HepG2 (cell line): Measurements from ENCODE around the gene ITGB2. TPM values are rescaled to one million over a fixed set of nuclear protein-coding genes. Genes with fewer than 3 reads are reported as not detected.
A peak's percentile ranks its signal among the peaks of the same experiment; 100 is the strongest.
"Not testable (repeated sequence)": the region's sequence is repeated elsewhere in the genome, so short reads cannot be mapped to it uniquely, and the experiment has no call there.

ENCODE experiments used
- ATAC-seq: fragments of 200-7000 bp; cut with Tn5 transposase; 3 replicates; pipeline ENCODE4 v1.9.1; 2020; ENCODE audit warnings: mild to moderate bottlenecking, moderate library complexity
- BruUV-seq: library from RNA; stranded (reverse); fragments of 400-500 nt; replicated peaks from 2 replicates; lab custom pipeline; 2021; lab: Mats Ljungman, UMichigan
- CTCF ChIA-PET: fragments of 300-600 bp; formaldehyde crosslinking; extraction: SDS; loops from one replicate; lab custom pipeline; 2021; ENCODE audit warnings: low total read pairs, inconsistent platforms, low intra/inter-chr PET ratio; lab: Yijun Ruan, JAX
- POLR2A ChIA-PET: fragments of 350-600 bp; sonication (Branson Sonifier 250); formaldehyde crosslinking; loops from one replicate; lab custom pipeline; 2020; ENCODE audit warnings: antibody characterized with exemption, inconsistent platforms; lab: Yijun Ruan, JAX
- DNase-seq: peaks from one replicate; pipeline ENCODE4 v3.0.0-alpha.2; 2015; ENCODE audit warnings: low spot score
- FAIRE-seq: peaks from 3 replicates; lab custom pipeline; 2011; peaks lifted over from hg19 to GRCh38; lab: Jason Lieb, UNC
- H2AFZ ChIP-seq: one replicate; pipeline ENCODE4 v1.6.1; 2011; ENCODE audit warnings: low read length, inconsistent platforms
- H3K27ac ChIP-seq: fragments of 300-600 bp; 3 replicates; pipeline ENCODE4 v1.8.0; 2011; ENCODE audit warnings: mixed run types, mild to moderate bottlenecking, mixed read lengths, low read length, inconsistent platforms; ENCODE audit not compliant: insufficient read depth; ENCODE audit errors: extremely low read length
- H3K27me3 ChIP-seq, 2 experiments: fragments of 200-600 bp in 1 of 2; 2 replicates in 1 of 2; 3 replicates in 1 of 2; pipeline versions ENCODE4 v1.6.0 to v1.8.0; 2011; ENCODE audit warnings: low read length in 2 of 2, mild to moderate bottlenecking in 2 of 2, moderate library complexity in 2 of 2, inconsistent platforms in 1 of 2; ENCODE audit not compliant: insufficient read depth in 2 of 2, control insufficient read depth in 1 of 2
- H3K36me3 ChIP-seq, 2 experiments: fragments of 200-600 bp in 1 of 2; replicated peaks in 1 of 2; 2 replicates in 1 of 2; 3 replicates in 1 of 2; pipeline versions ENCODE4 v1.5.1 to v1.8.0; 2011; ENCODE audit warnings: low read length in 2 of 2, inconsistent platforms in 1 of 2; ENCODE audit not compliant: insufficient read depth in 2 of 2, control insufficient read depth in 1 of 2
- H3K4me1 ChIP-seq: 2 replicates; pipeline ENCODE4 v1.5.1; 2012; ENCODE audit warnings: low read length, inconsistent platforms; ENCODE audit not compliant: insufficient read depth
- H3K4me2 ChIP-seq: 2 replicates; pipeline ENCODE4 v1.6.0; 2011; ENCODE audit warnings: low read depth, low read length, inconsistent platforms
- H3K4me3 ChIP-seq, 3 experiments: fragments of 200-600 bp in 1 of 3; sonication (generic), shearing (Covaris generic) in 1 of 3; replicated peaks in 1 of 3; 2 replicates each; pipeline ENCODE4 v1.5.1; 2011 to 2016; ENCODE audit warnings: low read length in 3 of 3, inconsistent platforms in 2 of 3, low read depth in 2 of 3, mild to moderate bottlenecking in 2 of 3, control low read depth in 1 of 3, mixed read lengths in 1 of 3; ENCODE audit not compliant: insufficient read depth in 1 of 3
- H3K79me2 ChIP-seq: one replicate; pipeline ENCODE4 v1.6.1; 2011; ENCODE audit warnings: low read length, inconsistent platforms; ENCODE audit not compliant: insufficient read depth
- H3K9ac ChIP-seq: 2 replicates; pipeline ENCODE4 v1.6.0; 2011; ENCODE audit warnings: mild to moderate bottlenecking, low read depth, low read length, inconsistent platforms; ENCODE audit not compliant: insufficient read depth
- H3K9me3 ChIP-seq: 2 replicates; pipeline ENCODE4 v1.5.1; 2012; ENCODE audit warnings: mild to moderate bottlenecking, low read length
- H4K20me1 ChIP-seq: 2 replicates; pipeline ENCODE4 v1.6.0; 2011; ENCODE audit warnings: inconsistent platforms, mild to moderate bottlenecking, low read length, moderate library complexity; ENCODE audit not compliant: insufficient read depth
- TMF1 ChIP-seq: sonication (generic); formaldehyde crosslinking; IDR thresholded peaks from 2 replicates; pipeline ENCODE4 v1.8.1; 2022; ENCODE audit warnings: low read depth, missing genetic modification reagents
- WGBS: methylation state at CpG from one replicate; pipeline ENCODE4 v1.1.6; 2017; ENCODE audit warnings: low lambda C conversion rate; 5-methylcytosine and 5-hydroxymethylcytosine counted together
- in situ Hi-C: cut with HindIII; loops from 2 replicates; pipeline ENCODE4 v1.10.0; 2017; ENCODE audit warnings: low pct_unique_long_range_greater_than_20kb; ENCODE audit not compliant: extremely low pct_ligation_motif_present
- intact Hi-C: fragments of 100-400 bp; cut with micrococcal nuclease; formaldehyde crosslinking; loops from one replicate; pipeline ENCODE4 v1.10.0; 2022; ENCODE audit not compliant: unreplicated experiment
- polyA plus RNA-seq, 8 experiments: library from polyadenylated mRNA; depleted of rRNA in 3 of 8; stranded (reverse) in 7 of 8; unstranded in 1 of 8; fragments of >200 nt; fragmentation: Illumina TruSeq in 4 of 8; extraction: Trizol in 4 of 8; gene quantifications; 2 replicates each; pipeline versions ENCODE4 v1.2.1 to v1.2.3, GENCODE V29; 2011 to 2016; ENCODE audit warnings: low read depth in 4 of 8, missing spikeins in 1 of 8, mixed read lengths in 1 of 8; ENCODE audit not compliant: insufficient read depth in 1 of 8
- total RNA-seq, 5 experiments: library from RNA; depleted of rRNA; stranded (reverse); fragments of >200 nt; fragmentation: Illumina TruSeq; extraction: Trizol; gene quantifications; 2 replicates each; pipeline ENCODE4 v1.2.3, GENCODE V29; 2016; ENCODE audit warnings: low read depth in 1 of 5
- TF ChIP-seq, protein P1 (sequence below), 2 experiments: sonication (generic) in 1 of 2; formaldehyde crosslinking in 1 of 2; IDR thresholded peaks; 2 replicates each; pipeline versions ENCODE4 v1.4.0 to v1.6.1; 2018 to 2020; ENCODE audit warnings: missing genetic modification reagents in 2 of 2, borderline replicate concordance in 1 of 2, low read depth in 1 of 2, mild to moderate bottlenecking in 1 of 2, missing biosample characterization in 1 of 2
- TF ChIP-seq, protein P2 (sequence below): sonication (generic); formaldehyde crosslinking; IDR thresholded peaks from 2 replicates; pipeline ENCODE4 v1.5.1; 2020; ENCODE audit warnings: mild to moderate bottlenecking, missing genetic modification reagents, borderline replicate concordance
- TF ChIP-seq, protein P3 (sequence below): sonication (generic); formaldehyde crosslinking; IDR thresholded peaks from 2 replicates; pipeline ENCODE4 v1.4.0; 2020; ENCODE audit warnings: missing genetic modification reagents

The ITGB2 gene
- total and polyA plus RNA-seq, 2 of the 13 experiments (the other 11 are each of a cell fraction or from before 2014, with no cell fraction given) = 4.2 to 18.0 TPM

DNA sequence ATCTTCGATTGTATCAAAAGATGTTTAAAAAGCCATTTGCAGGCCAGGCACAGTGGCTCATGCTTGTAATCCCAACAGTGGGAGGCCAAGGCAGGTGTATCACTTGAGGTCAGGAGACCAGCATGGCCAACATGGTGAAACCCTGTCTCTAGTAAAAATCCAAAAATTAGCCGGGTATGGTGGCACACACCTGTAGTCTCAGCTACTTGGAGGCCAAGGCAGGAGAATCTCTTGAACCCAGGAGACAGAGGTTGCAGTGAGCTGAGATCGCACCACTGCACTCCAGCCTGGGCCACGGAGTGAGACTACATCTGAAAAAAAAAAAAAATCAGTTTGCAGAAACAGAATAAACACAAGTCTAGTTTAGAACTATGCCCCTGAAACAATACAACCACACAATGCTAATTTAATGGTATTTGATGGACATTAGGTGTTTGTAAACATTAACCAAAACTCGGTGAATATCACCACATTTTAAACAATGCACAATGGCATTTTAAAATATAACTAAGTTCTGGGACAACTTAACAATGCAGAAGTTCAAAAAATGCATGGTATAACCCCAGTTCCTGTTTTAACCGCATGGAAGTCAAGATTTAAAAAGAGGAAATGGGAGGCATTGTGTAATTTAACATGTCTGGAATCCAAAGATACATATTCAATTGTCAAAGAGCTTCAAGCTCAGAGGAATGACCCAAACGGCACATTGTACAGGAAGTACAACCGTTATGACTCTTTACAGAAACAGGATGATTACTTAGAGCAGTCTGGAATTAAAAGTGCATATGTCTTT is 40.1 kb downstream of the ITGB2 start (continued):
- TF ChIP-seq, protein P1, sequence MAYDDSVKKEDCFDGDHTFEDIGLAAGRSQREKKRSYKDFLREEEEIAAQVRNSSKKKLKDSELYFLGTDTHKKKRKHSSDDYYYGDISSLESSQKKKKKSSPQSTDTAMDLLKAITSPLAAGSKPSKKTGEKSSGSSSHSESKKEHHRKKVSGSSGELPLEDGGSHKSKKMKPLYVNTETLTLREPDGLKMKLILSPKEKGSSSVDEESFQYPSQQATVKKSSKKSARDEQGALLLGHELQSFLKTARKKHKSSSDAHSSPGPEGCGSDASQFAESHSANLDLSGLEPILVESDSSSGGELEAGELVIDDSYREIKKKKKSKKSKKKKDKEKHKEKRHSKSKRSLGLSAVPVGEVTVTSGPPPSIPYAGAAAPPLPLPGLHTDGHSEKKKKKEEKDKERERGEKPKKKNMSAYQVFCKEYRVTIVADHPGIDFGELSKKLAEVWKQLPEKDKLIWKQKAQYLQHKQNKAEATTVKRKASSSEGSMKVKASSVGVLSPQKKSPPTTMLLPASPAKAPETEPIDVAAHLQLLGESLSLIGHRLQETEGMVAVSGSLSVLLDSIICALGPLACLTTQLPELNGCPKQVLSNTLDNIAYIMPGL (CRISPR knock-in tag; IDR thresholded peaks at IDR 0.05; ENCODE audit: borderline replicate concordance in 1 of 2, low read depth in 1 of 2) = no peak
- TF ChIP-seq TMF1 (CRISPR knock-in tag) = no peak

DNA sequence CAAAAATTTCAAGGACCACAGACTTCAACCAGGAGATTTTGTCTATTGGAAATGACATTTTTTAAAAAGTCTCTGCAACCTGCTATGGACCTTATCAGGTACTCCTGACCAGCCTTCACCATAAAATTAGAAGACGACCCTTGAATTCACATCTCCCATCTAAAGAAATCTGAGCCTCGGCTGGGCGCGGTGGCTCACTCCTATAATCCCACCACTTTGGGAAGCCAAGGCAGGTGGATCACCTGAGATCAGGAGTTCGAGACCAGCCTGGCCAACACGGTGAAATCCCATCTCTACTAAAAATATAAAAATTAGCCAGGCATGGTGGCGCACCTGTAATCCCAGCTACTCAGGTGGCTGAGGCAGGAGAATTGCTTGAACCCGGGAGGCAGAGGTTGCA is 41.5 kb downstream of the ITGB2 start:
- H4K20me1 ChIP-seq, FAIRE-seq, H3K27me3 ChIP-seq, BruUV-seq, DNase-seq, ATAC-seq, H2AFZ ChIP-seq, H3K9me3 ChIP-seq, intact Hi-C loops, H3K36me3 ChIP-seq, in situ Hi-C loops, CTCF ChIA-PET, H3K79me2 ChIP-seq: not testable (repeated sequence)
- H3K4me2 ChIP-seq = peak overlapping the region; percentile 67
- peak overlapping the region; percentile 79; the same call in 1 of the 2 replicates for H3K9ac ChIP-seq
- peak overlapping the region in 1 of 3 experiments; percentile 48; a peak in 1 of 6 replicates for H3K4me3 ChIP-seq
- TF ChIP-seq, protein P2, sequence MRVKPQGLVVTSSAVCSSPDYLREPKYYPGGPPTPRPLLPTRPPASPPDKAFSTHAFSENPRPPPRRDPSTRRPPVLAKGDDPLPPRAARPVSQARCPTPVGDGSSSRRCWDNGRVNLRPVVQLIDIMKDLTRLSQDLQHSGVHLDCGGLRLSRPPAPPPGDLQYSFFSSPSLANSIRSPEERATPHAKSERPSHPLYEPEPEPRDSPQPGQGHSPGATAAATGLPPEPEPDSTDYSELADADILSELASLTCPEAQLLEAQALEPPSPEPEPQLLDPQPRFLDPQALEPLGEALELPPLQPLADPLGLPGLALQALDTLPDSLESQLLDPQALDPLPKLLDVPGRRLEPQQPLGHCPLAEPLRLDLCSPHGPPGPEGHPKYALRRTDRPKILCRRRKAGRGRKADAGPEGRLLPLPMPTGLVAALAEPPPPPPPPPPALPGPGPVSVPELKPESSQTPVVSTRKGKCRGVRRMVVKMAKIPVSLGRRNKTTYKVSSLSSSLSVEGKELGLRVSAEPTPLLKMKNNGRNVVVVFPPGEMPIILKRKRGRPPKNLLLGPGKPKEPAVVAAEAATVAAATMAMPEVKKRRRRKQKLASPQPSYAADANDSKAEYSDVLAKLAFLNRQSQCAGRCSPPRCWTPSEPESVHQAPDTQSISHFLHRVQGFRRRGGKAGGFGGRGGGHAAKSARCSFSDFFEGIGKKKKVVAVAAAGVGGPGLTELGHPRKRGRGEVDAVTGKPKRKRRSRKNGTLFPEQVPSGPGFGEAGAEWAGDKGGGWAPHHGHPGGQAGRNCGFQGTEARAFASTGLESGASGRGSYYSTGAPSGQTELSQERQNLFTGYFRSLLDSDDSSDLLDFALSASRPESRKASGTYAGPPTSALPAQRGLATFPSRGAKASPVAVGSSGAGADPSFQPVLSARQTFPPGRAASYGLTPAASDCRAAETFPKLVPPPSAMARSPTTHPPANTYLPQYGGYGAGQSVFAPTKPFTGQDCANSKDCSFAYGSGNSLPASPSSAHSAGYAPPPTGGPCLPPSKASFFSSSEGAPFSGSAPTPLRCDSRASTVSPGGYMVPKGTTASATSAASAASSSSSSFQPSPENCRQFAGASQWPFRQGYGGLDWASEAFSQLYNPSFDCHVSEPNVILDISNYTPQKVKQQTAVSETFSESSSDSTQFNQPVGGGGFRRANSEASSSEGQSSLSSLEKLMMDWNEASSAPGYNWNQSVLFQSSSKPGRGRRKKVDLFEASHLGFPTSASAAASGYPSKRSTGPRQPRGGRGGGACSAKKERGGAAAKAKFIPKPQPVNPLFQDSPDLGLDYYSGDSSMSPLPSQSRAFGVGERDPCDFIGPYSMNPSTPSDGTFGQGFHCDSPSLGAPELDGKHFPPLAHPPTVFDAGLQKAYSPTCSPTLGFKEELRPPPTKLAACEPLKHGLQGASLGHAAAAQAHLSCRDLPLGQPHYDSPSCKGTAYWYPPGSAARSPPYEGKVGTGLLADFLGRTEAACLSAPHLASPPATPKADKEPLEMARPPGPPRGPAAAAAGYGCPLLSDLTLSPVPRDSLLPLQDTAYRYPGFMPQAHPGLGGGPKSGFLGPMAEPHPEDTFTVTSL (CRISPR knock-in tag) = 0 out of 2 replicates have a peak, but pooled peaks have one; percentile 39
- TF ChIP-seq, protein P3, sequence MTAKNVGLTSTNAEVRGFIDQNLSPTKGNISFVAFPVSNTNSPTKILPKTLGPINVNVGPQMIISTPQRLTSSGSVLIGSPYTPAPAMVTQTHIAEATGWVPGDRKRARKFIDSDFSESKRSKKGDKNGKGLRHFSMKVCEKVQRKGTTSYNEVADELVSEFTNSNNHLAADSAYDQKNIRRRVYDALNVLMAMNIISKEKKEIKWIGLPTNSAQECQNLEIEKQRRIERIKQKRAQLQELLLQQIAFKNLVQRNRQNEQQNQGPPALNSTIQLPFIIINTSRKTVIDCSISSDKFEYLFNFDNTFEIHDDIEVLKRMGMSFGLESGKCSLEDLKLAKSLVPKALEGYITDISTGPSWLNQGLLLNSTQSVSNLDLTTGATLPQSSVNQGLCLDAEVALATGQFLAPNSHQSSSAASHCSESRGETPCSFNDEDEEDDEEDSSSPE (CRISPR knock-in tag) = 0 out of 2 replicates have a peak, but pooled peaks have one; percentile 2
- peak overlapping the region; percentile 99 for H3K27ac ChIP-seq
- 93% methylated on average over 8 of the region's 8 CpGs for WGBS
- POLR2A ChIA-PET = interaction anchor here (2.6 to 2.7 kb wide), 2 partner anchors 28 to 34 kb away, joined by 17 to 38 read pairs; no protein-coding TSS in a partner anchor
- H3K4me1 ChIP-seq = peaks cover 100% of the 10 kb centered on the region
